Upper lobe of left lung (tissue), 6 donors: Measurements from ENCODE around the gene HHAT. TPM values are rescaled to one million over a fixed set of nuclear protein-coding genes. Genes with fewer than 3 reads are reported as not detected.

Experiments
- ATAC-seq, 2 donors: fragments of 200-7000 bp; cut with Tn5 transposase; one replicate each; pipeline ENCODE4 v1.9.1; 2022; ENCODE audit warnings: mild to moderate bottlenecking in 2 of 2, moderate library complexity in 2 of 2; ENCODE audit not compliant: low FRiP score in 2 of 2
- DNase-seq, 2 donors: peaks; one replicate each; pipeline ENCODE4 v3.0.0-alpha.2; 2019 to 2020
- H3K27ac ChIP-seq, 4 donors: fragments of 200-600 bp; sonication (generic); one replicate each; pipeline ENCODE4 v1.5.1; 2016 to 2019
- H3K27me3 ChIP-seq, 4 donors: fragments of 200-600 bp; sonication (generic); one replicate each; pipeline ENCODE4 v1.5.1; 2017 to 2019
- H3K36me3 ChIP-seq, 4 donors: fragments of 200-600 bp; sonication (generic); one replicate each; pipeline ENCODE4 v1.5.1; 2016 to 2019
- H3K4me1 ChIP-seq, 4 donors: fragments of 200-600 bp; sonication (generic); one replicate each; pipeline ENCODE4 v1.5.1; 2018 to 2019
- H3K4me3 ChIP-seq, 4 donors: fragments of 200-600 bp; sonication (generic); one replicate each; pipeline ENCODE4 v1.5.1; 2017 to 2019; ENCODE audit warnings: mild to moderate bottlenecking in 2 of 4, moderate library complexity in 1 of 4
- H3K9me3 ChIP-seq, 4 donors: fragments of 200-600 bp; sonication (generic); one replicate each; pipeline ENCODE4 v1.5.1; 2018 to 2019
- CTCF ChIP-seq, 6 experiments: fragments of 450-650 bp in 4 of 6; fragments of 200-600 bp in 2 of 6; sonication (generic) in 2 of 6; IDR thresholded peaks; one replicate each; pipeline ENCODE4 v1.5.1; 2016 to 2019; ENCODE audit warnings: antibody characterized with exemption in 6 of 6
- EP300 ChIP-seq, 4 donors: sonication (generic); formaldehyde crosslinking; IDR thresholded peaks; one replicate each; pipeline ENCODE4 v1.5.1; 2017; ENCODE audit warnings: antibody characterized with exemption in 4 of 4, control low read depth in 2 of 4
- POLR2A ChIP-seq, 4 donors: fragments of 450-650 bp; IDR thresholded peaks; one replicate each; pipeline ENCODE4 v1.5.1; 2016 to 2017; ENCODE audit warnings: antibody characterized with exemption in 4 of 4, mild to moderate bottlenecking in 2 of 4
- POLR2AphosphoS5 ChIP-seq, 2 donors: sonication (generic); formaldehyde crosslinking; IDR thresholded peaks; one replicate each; pipeline ENCODE4 v1.5.1; 2017; ENCODE audit warnings: antibody characterized with exemption in 2 of 2
- WGBS, 2 donors: methylation state at CpG; one replicate each; pipeline ENCODE4 v1.1.5; 2017 to 2018; 5-methylcytosine and 5-hydroxymethylcytosine counted together
- total RNA-seq, 6 donors: library from RNA; depleted of rRNA in 4 of 6; stranded (reverse); fragments of >200 nt in 4 of 6; gene quantifications; one replicate each; pipeline versions ENCODE4 v1.1.0 to v1.2.1, GENCODE V29; 2016 to 2021
- donor health status: DM: no; HTN: no; CAD: no; lungs with moderate emphysema.
- donor health status: DM: no; HTN: yes; CAD: no; lungs with severe emphysema.

Gene HHAT
- total RNA-seq, 6 donors from 2014 or later = 4.6 to 8.1 (median 5.7) TPM

- 88 to 100% methylated on average over 2 of the region's 2 CpGs for WGBS, 2 donors
- Histone ChIP-seq H3K27ac (no peak overlapping the region), H3K27me3 (no peaks in the 10 kb centered on the region), H3K4me3 (no peak overlapping the region), H3K36me3 (no peaks in the 10 kb centered on the region), H3K9me3 (no peaks in the 10 kb centered on the region), H3K4me1 (no peaks in the 10 kb centered on the region)
- no peak for TF ChIP-seq POLR2AphosphoS5 (IDR thresholded peaks at IDR 0.05)
- no peak for TF ChIP-seq POLR2A (IDR thresholded peaks at IDR 0.05)
- no peak for TF ChIP-seq CTCF (IDR thresholded peaks at IDR 0.05)
- no peak for TF ChIP-seq EP300 (IDR thresholded peaks at IDR 0.05)
- DNase-seq (no peak), ATAC-seq (peak; percentile 9 to 35)
Measured at GRCh38 chr1:210570116-210570515, 241.4 kb downstream of the HHAT start.

- no peaks in the 10 kb centered on the region for H3K4me1 ChIP-seq
- WGBS, 2 donors = 89 to 90% methylated on average over 14 of the region's 14 CpGs
Measured at GRCh38 chr1:210571356-210572284, 242.9 kb downstream of the HHAT start.

GRCh38 chr1:210573141-210573540 lies 244.4 kb downstream of the HHAT start:
- WGBS, 2 donors = 91 to 94% methylated on average over 6 of the region's 6 CpGs
- H3K27me3 ChIP-seq = no peaks in the 10 kb centered on the region
- TF ChIP-seq CTCF (IDR thresholded peaks at IDR 0.05) = no peak
- no peak for TF ChIP-seq POLR2A (IDR thresholded peaks at IDR 0.05)
- no peak for TF ChIP-seq EP300 (IDR thresholded peaks at IDR 0.05)
- TF ChIP-seq POLR2AphosphoS5 (IDR thresholded peaks at IDR 0.05) = no peak

More at GRCh38 chr1:210571356-210572284, 242.9 kb downstream of the HHAT start:
- no peak for TF ChIP-seq POLR2AphosphoS5 (IDR thresholded peaks at IDR 0.05)
- no peak for TF ChIP-seq POLR2A (IDR thresholded peaks at IDR 0.05)
- no peak for TF ChIP-seq EP300 (IDR thresholded peaks at IDR 0.05)
- no peak for TF ChIP-seq CTCF (IDR thresholded peaks at IDR 0.05)
- H3K4me3 ChIP-seq = no peak overlapping the region
- ATAC-seq = no peak
- DNase-seq = no peak
- no peaks in the 10 kb centered on the region for H3K36me3 ChIP-seq
- no peaks in the 10 kb centered on the region for H3K9me3 ChIP-seq
- H3K27me3 ChIP-seq = no peaks in the 10 kb centered on the region
- H3K27ac ChIP-seq = no peak overlapping the region

GRCh38 chr1:210582205-210582970 lies 253.7 kb downstream of the HHAT start:
- TF ChIP-seq EP300 (IDR thresholded peaks at IDR 0.05) (no peak), CTCF (IDR thresholded peaks at IDR 0.05) (no peak), POLR2AphosphoS5 (IDR thresholded peaks at IDR 0.05) (no peak), POLR2A (IDR thresholded peaks at IDR 0.05) (no peak)
- no peaks in the 10 kb centered on the region for H3K4me1 ChIP-seq
- H3K36me3 ChIP-seq = no peaks in the 10 kb centered on the region
- no peaks in the 10 kb centered on the region for H3K27me3 ChIP-seq
- no peak overlapping the region for H3K27ac ChIP-seq
- H3K9me3 ChIP-seq = no peaks in the 10 kb centered on the region
- H3K4me3 ChIP-seq = no peak overlapping the region
- ATAC-seq (peak in 1 of 2 donors; percentile 11), DNase-seq (no peak)
- WGBS, 2 donors = 55 to 61% methylated on average over 10 of the region's 10 CpGs

More at GRCh38 chr1:210573141-210573540, 244.4 kb downstream of the HHAT start:
- no peaks in the 10 kb centered on the region for H3K36me3 ChIP-seq
- no peak overlapping the region for H3K4me3 ChIP-seq
- H3K4me1 ChIP-seq = no peaks in the 10 kb centered on the region
- no peaks in the 10 kb centered on the region for H3K9me3 ChIP-seq
- DNase-seq (no peak), ATAC-seq (no peak)
- H3K27ac ChIP-seq = no peak overlapping the region
